Muscle layer of colon (tissue), 2 donors: ENCODE measurements around the gene MB.

Experiments
- H3K27ac ChIP-seq: one replicate; pipeline ENCODE4 v1.7.0; 2013; ENCODE audit warnings: low read depth, mild to moderate bottlenecking, low read length, moderate library complexity
- H3K27me3 ChIP-seq, 2 donors: one replicate each; pipeline ENCODE4 v1.7.0; 2013; ENCODE audit warnings: low read length in 2 of 2, mild to moderate bottlenecking in 2 of 2; ENCODE audit not compliant: insufficient read depth in 2 of 2, control insufficient read depth in 1 of 2
- H3K36me3 ChIP-seq: one replicate; pipeline ENCODE4 v1.7.0; 2013; ENCODE audit warnings: mild to moderate bottlenecking, low read length; ENCODE audit not compliant: insufficient read depth
- H3K4me1 ChIP-seq: one replicate; pipeline ENCODE4 v1.7.0; 2013; ENCODE audit warnings: mild to moderate bottlenecking, low read length; ENCODE audit not compliant: insufficient read depth
- H3K4me3 ChIP-seq, 2 donors: one replicate each; pipeline ENCODE4 v1.7.0; 2013; ENCODE audit warnings: low read length in 2 of 2, low read depth in 1 of 2, mild to moderate bottlenecking in 1 of 2, moderate library complexity in 1 of 2
- H3K9ac ChIP-seq: one replicate; pipeline ENCODE4 v1.7.0; 2013; ENCODE audit warnings: low read length
- H3K9me3 ChIP-seq: one replicate; pipeline ENCODE4 v1.7.0; 2013; ENCODE audit warnings: mild to moderate bottlenecking, low read length
- donor health status: abdominal sarcoma.
- donor health status: Adenocarcinoma of cecum.

Gene MB

GRCh38 chr22:35561796-35562526, 55.2 kb downstream of the MB start:
- Histone ChIP-seq H3K27ac (no peak overlapping the region), H3K27me3 (no peaks in the 10 kb centered on the region), H3K9me3 (no peaks in the 10 kb centered on the region)

GRCh38 chr22:35560824-35561223, 56.3 kb downstream of the MB start:
- H3K27me3 ChIP-seq = no peaks in the 10 kb centered on the region
- no peak overlapping the region for H3K9ac ChIP-seq
- no peak overlapping the region for H3K4me3 ChIP-seq

More at GRCh38 chr22:35561796-35562526, 55.2 kb downstream of the MB start:
- Histone ChIP-seq H3K4me1 (peaks cover 24% of the 10 kb centered on the region), H3K36me3 (no peaks in the 10 kb centered on the region), H3K4me3 (no peak overlapping the region), H3K9ac (no peak overlapping the region)

GRCh38 chr22:35560366-35560765, 56.8 kb downstream of the MB start:
- no peaks in the 10 kb centered on the region for H3K27me3 ChIP-seq
- H3K27ac ChIP-seq = no peak overlapping the region
- no peak overlapping the region for H3K4me3 ChIP-seq
- no peaks in the 10 kb centered on the region for H3K36me3 ChIP-seq
- peaks cover 17% of the 10 kb centered on the region for H3K4me1 ChIP-seq
- H3K9ac ChIP-seq = no peak overlapping the region
- no peaks in the 10 kb centered on the region for H3K9me3 ChIP-seq

More at GRCh38 chr22:35560824-35561223, 56.3 kb downstream of the MB start:
- no peak overlapping the region for H3K27ac ChIP-seq
- H3K4me1 ChIP-seq = peaks cover 22% of the 10 kb centered on the region
- no peaks in the 10 kb centered on the region for H3K36me3 ChIP-seq
- no peaks in the 10 kb centered on the region for H3K9me3 ChIP-seq

GRCh38 chr22:35559354-35560005, 57.6 kb downstream of the MB start:
- peaks cover 8% of the 10 kb centered on the region for H3K4me1 ChIP-seq

GRCh38 chr22:35558719-35559118, 58.4 kb downstream of the MB start:
- Histone ChIP-seq H3K9me3 (no peaks in the 10 kb centered on the region), H3K27ac (no peak overlapping the region), H3K4me3 (no peak overlapping the region), H3K9ac (no peak overlapping the region), H3K4me1 (peaks cover 4% of the 10 kb centered on the region), H3K36me3 (no peaks in the 10 kb centered on the region), H3K27me3 (no peaks in the 10 kb centered on the region)

More at GRCh38 chr22:35559354-35560005, 57.6 kb downstream of the MB start:
- H3K27me3 ChIP-seq = no peaks in the 10 kb centered on the region
- no peaks in the 10 kb centered on the region for H3K36me3 ChIP-seq
- no peak overlapping the region for H3K9ac ChIP-seq
- H3K9me3 ChIP-seq = no peaks in the 10 kb centered on the region
- no peak overlapping the region for H3K4me3 ChIP-seq
- no peak overlapping the region for H3K27ac ChIP-seq

GRCh38 chr22:35558031-35558430, 59.1 kb downstream of the MB start:
- Histone ChIP-seq H3K9ac (no peak overlapping the region), H3K4me3 (no peak overlapping the region), H3K27me3 (no peaks in the 10 kb centered on the region), H3K36me3 (peaks cover 7% of the 10 kb centered on the region), H3K9me3 (no peaks in the 10 kb centered on the region), H3K4me1 (no peaks in the 10 kb centered on the region), H3K27ac (no peak overlapping the region)
